ENCODE results near the gene NINL. TPM values are rescaled to one million over a fixed set of nuclear protein-coding genes. Genes with fewer than 3 reads are reported as not detected.
"Not testable (repeated sequence)": the region's sequence is repeated elsewhere in the genome, so short reads cannot be mapped to it uniquely, and the experiment has no call there.

Gene NINL
- total and polyA plus RNA-seq, 4 donors = 13.1 to 50.6 (median 31.2) TPM

DNA sequence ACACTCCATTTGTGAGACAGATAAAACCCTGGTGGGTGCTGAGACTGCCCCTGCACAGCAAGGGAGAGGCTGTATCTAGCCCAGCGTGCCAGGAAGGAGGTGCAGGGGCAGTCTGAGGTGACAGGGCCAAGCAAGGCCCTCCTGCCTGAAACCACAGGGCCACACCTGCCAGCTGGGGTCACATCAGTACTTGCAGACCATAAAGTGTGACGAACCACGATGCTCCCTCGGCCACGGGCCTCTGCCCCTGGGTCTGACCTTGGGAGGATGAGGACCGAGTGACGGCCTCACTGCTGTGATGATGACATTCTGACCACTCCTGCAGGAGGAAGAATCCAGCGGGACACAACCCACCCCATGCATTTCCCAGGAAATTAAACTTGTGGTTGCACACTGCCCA is 75.1 kb downstream of the NINL start:
- H3K4me1 ChIP-seq (ENCODE audit: control insufficient read depth, insufficient read depth, low read length) = no peaks in the 10 kb centered on the region
- 81% methylated on average over 8 of the region's 8 CpGs for WGBS (ENCODE audit: insufficient coverage)
- no peaks in the 10 kb centered on the region for H3K27me3 ChIP-seq (ENCODE audit: control insufficient read depth, insufficient read depth, low read length)
- no peak overlapping the region for H3K4me3 ChIP-seq (ENCODE audit: low read depth, low read length)
- DNase-seq (ENCODE audit: low read depth in 4 of 6, low spot score in 6 of 6) = no peak
- peaks cover 12% of the 10 kb centered on the region for H3K9me3 ChIP-seq (ENCODE audit: control insufficient read depth, insufficient read depth, low read length)
- no peak overlapping the region for H3K27ac ChIP-seq (ENCODE audit: low read depth, low read length)
- peaks cover 55% of the 10 kb centered on the region for H3K36me3 ChIP-seq (ENCODE audit: control insufficient read depth, insufficient read depth, low read length)

DNA sequence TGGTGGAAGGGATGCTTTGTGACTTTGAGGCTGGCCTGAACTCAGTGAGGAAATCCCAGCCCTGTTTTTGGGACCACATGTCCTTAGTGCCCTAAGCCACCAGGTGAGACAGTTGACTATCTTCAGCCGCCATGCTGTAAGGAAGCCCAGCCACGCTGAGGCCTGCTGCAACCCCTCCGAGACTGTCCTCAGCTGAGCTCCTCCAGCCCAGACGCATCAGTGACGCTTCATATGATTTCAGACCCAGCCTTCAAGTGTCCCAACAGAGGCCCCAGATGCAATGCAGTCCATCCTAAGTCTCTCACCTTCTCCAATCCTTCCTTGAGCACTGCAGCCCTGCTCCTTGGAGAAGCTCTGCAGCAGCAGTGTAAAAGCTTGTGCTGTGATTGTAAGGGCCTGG is 76.2 kb downstream of the NINL start:
- DNase-seq (ENCODE audit: low read depth in 4 of 6, low spot score in 6 of 6) = no peak
- peaks cover 65% of the 10 kb centered on the region for H3K36me3 ChIP-seq (ENCODE audit: control insufficient read depth, insufficient read depth, low read length)
- no peaks in the 10 kb centered on the region for H3K27me3 ChIP-seq (ENCODE audit: control insufficient read depth, insufficient read depth, low read length)
- no peak overlapping the region for H3K27ac ChIP-seq (ENCODE audit: low read depth, low read length)
- WGBS (ENCODE audit: insufficient coverage) = 98% methylated on average over 5 of the region's 5 CpGs
- H3K9me3 ChIP-seq (ENCODE audit: control insufficient read depth, insufficient read depth, low read length) = peaks cover 2% of the 10 kb centered on the region
- H3K4me3 ChIP-seq (ENCODE audit: low read depth, low read length) = no peak overlapping the region
- no peaks in the 10 kb centered on the region for H3K4me1 ChIP-seq (ENCODE audit: control insufficient read depth, insufficient read depth, low read length)

DNA sequence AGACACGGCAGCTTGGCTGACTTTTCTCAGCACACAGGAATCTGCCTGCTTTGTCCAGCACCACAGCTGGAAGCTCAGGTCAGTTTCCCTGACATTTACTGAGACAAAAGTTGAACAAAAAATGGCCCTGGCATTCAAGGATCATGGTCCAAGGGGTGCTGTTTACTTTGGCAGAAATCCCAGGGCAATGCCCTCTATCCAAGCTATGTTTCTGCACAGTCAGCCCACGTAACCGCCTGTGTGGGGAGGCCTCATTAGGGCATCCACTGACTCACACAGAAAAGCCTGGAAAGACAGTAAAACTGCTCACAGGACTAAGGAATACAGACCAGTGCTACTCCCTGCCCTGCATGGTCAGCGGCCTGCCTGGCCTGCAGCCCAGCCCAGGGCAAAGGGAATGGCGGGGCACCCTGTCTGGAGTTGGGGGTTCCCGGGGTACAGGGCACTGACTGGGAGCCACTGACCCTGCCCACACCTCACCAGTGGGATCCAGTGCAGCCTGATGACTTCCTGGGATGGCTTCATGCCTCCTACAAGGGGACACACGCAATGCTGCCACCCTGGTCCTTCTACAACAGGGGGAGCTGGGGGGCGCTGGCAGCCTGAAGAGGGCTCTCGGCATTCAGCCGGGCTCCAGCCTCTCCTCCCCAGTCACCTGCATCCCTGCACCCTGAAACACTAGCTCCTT is 77.1 kb downstream of the NINL start:
- H3K4me1 ChIP-seq (ENCODE audit: control insufficient read depth, insufficient read depth, low read length) = no peaks in the 10 kb centered on the region
- H3K36me3 ChIP-seq (ENCODE audit: control insufficient read depth, insufficient read depth, low read length) = peaks cover 68% of the 10 kb centered on the region
- 67% methylated on average over 10 of the region's 10 CpGs for WGBS (ENCODE audit: insufficient coverage)
- no peak overlapping the region for H3K4me3 ChIP-seq (ENCODE audit: low read depth, low read length)
- DNase-seq (ENCODE audit: low read depth in 4 of 6, low spot score in 6 of 6) = peak in 1 of 6 donors; percentile 44
- no peak overlapping the region for H3K27ac ChIP-seq (ENCODE audit: low read depth, low read length)
- no peaks in the 10 kb centered on the region for H3K9me3 ChIP-seq (ENCODE audit: control insufficient read depth, insufficient read depth, low read length)
- H3K27me3 ChIP-seq (ENCODE audit: control insufficient read depth, insufficient read depth, low read length) = no peaks in the 10 kb centered on the region

DNA sequence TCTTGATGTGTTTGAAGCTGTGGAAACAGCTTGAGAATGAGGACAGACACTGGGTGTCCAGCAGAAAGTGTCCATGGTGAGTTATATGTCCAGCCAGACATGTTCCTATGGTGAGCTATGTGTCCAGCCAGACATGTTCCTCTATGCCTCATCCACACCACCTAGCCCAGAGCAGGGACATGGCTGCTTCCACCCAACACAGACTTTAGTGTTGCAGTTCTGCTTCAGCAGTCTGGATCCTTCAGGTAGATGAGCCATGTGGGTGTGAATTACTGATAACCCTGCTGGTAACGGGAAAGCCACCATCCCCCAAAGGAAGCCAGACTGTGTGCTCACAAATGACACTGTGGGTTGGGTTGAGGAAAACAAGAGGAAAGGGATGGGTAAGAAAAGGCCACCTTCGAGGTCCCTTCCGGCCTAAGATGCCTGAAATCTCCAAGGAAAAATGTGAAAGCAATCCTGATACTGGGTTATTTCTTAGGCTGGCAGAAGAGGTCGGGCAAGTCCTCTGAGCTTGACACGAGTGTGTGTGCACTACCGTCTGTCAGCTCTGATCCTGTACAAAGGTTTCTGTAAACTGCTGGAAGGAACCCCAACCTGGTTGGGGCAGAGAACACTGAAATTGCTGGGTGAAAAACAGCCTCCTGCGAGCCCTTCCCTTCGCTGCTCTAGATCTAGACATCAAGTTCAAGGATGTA is 77.8 kb downstream of the NINL start:
- Histone ChIP-seq H3K4me3 (ENCODE audit: low read depth, low read length) (no peak overlapping the region), H3K4me1 (ENCODE audit: control insufficient read depth, insufficient read depth, low read length) (no peaks in the 10 kb centered on the region), H3K27me3 (ENCODE audit: control insufficient read depth, insufficient read depth, low read length) (no peaks in the 10 kb centered on the region), H3K9me3 (ENCODE audit: control insufficient read depth, insufficient read depth, low read length) (no peaks in the 10 kb centered on the region), H3K27ac (ENCODE audit: low read depth, low read length) (no peak overlapping the region), H3K36me3 (ENCODE audit: control insufficient read depth, insufficient read depth, low read length) (peaks cover 71% of the 10 kb centered on the region)
- DNase-seq (ENCODE audit: low read depth in 4 of 6, low spot score in 6 of 6) = no peak
- WGBS (ENCODE audit: insufficient coverage) = 77% methylated on average over 8 of the region's 8 CpGs

DNA sequence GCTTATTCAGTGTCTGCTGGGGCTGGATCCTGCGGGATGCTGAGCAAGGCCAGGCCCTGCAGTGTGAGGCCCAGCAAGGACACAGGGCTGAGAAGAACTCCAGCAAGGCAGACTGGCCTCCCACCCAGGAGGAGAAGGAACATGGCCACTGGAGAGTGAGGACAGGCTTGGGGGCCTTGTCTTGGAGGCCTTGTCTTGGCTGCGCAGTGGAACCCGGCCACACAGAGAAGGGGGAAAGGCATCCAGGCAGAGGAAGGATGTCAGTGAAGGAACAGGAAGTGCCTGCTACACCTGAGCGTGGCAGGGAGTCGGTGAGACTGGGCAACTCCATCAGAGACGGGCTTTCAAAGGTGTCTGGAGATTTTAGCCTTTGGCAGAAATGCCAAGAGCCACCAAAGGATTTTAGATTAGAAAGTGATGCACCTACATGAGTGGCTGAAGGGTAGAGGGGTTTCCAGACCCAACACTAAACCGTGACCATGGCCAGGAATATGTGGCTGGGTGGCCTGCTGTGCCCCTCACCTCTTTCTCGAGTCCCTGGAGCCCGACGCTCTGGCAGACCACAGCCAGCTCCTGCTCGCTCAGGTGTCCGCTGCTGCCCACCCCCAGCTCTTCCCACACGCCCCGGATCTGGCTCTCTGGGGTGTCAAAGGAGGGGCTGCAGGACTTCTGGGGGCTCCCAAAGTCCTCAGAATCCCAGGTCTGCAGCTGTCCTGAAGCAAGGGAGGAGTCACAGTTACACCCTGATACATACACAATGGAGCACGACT is 80.8 kb downstream of the NINL start:
- Histone ChIP-seq H3K4me1 (ENCODE audit: control insufficient read depth, insufficient read depth, low read length) (no peaks in the 10 kb centered on the region), H3K27me3 (ENCODE audit: control insufficient read depth, insufficient read depth, low read length) (no peaks in the 10 kb centered on the region), H3K4me3 (ENCODE audit: low read depth, low read length) (no peak overlapping the region), H3K27ac (ENCODE audit: low read depth, low read length) (no peak overlapping the region), H3K36me3 (ENCODE audit: control insufficient read depth, insufficient read depth, low read length) (peaks cover 70% of the 10 kb centered on the region), H3K9me3 (ENCODE audit: control insufficient read depth, insufficient read depth, low read length) (no peaks in the 10 kb centered on the region)
- no peak for DNase-seq (ENCODE audit: low read depth in 4 of 6, low spot score in 6 of 6)
- 97% methylated on average over 14 of the region's 15 CpGs for WGBS (ENCODE audit: insufficient coverage)

DNA sequence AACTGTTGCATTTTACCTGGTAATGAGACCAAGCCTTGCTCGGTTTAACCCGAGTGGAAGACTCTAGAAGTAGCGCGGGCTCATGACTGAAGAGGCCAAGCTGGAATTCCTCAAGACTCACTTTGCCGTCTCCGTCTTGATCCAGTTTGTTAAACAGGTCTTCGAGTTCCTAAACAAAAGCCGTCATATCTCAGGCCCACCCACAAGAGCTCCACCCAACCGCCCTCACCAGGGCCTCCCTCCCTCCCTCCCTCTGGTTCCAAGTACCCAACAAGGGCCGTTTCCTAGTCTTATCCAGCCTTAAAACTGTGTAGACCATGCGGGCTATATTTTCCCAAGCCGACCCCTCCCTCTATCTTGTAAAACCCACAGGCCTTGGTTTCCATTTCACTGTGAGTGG is 81.4 kb downstream of the NINL start:
- WGBS (ENCODE audit: insufficient coverage) = 92% methylated on average over 12 of the region's 12 CpGs
- peaks cover 70% of the 10 kb centered on the region for H3K36me3 ChIP-seq (ENCODE audit: control insufficient read depth, insufficient read depth, low read length)
- no peaks in the 10 kb centered on the region for H3K4me1 ChIP-seq (ENCODE audit: control insufficient read depth, insufficient read depth, low read length)
- H3K27ac ChIP-seq (ENCODE audit: low read depth, low read length) = no peak overlapping the region
- no peaks in the 10 kb centered on the region for H3K9me3 ChIP-seq (ENCODE audit: control insufficient read depth, insufficient read depth, low read length)
- no peak for DNase-seq (ENCODE audit: low read depth in 4 of 6, low spot score in 6 of 6)
- H3K4me3 ChIP-seq (ENCODE audit: low read depth, low read length) = no peak overlapping the region
- no peaks in the 10 kb centered on the region for H3K27me3 ChIP-seq (ENCODE audit: control insufficient read depth, insufficient read depth, low read length)

DNA sequence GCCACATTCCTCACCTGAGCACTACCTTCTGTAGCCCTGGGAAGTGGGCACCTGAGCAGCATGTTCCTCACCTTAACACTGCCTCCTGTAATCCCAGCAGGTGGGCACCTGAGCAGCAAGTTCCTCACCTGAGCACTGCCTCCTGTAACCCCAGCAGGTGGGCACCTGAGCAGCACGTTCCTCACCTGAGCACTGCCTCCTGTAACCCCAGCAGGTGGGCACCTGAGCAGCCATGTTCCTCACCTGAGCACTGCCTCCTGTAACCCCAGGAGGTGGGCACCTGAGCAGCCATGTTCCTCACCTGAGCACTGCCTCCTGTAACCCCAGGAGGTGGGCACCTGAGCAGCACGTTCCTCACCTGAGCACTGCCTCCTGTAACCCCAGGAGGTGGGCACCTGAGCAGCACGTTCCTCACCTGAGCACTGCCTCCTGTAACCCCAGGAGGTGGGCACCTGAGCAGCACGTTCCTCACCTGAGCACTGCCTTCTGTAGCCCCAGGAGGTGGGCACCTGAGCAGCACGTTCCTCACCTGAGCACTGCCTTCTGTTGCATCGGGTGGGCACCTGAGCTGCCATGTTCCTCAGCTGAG is 82.2 kb downstream of the NINL start:
- not testable (repeated sequence) for H3K4me3 ChIP-seq (ENCODE audit: low read depth, low read length); DNase-seq (ENCODE audit: low read depth in 4 of 6, low spot score in 6 of 6); H3K4me1 ChIP-seq (ENCODE audit: control insufficient read depth, insufficient read depth, low read length); H3K27me3 ChIP-seq (ENCODE audit: control insufficient read depth, insufficient read depth, low read length); H3K27ac ChIP-seq (ENCODE audit: low read depth, low read length); H3K9me3 ChIP-seq (ENCODE audit: control insufficient read depth, insufficient read depth, low read length)
- H3K36me3 ChIP-seq (ENCODE audit: control insufficient read depth, insufficient read depth, low read length) = peaks cover 70% of the 10 kb centered on the region
- 95% methylated on average over 6 of the region's 6 CpGs for WGBS (ENCODE audit: insufficient coverage)

DNA sequence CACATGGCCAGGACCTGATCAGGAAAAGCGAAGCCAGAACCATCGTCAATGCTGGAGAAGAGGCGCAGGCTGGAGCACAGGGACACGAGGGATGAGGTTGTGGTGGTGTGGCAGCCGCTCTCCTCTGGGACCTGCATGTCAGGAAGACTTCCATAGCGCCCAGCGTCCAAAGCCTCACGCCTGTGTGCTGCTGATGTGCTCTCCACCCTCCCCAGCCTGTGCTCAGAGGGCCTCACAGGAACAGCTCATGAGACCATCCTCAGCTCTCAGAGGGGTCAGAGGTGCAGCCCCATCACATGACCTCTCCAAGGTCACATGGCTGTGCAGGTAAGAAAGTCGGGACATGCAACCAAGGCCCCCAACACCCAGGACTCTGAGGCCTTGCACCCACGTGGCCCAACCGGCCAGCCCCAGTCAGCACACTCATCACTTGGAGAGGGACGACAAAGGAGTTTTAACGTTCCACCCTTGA is 84.4 kb downstream of the NINL start:
- Histone ChIP-seq H3K27ac (ENCODE audit: low read depth, low read length) (no peak overlapping the region), H3K27me3 (ENCODE audit: control insufficient read depth, insufficient read depth, low read length) (no peaks in the 10 kb centered on the region), H3K4me1 (ENCODE audit: control insufficient read depth, insufficient read depth, low read length) (no peaks in the 10 kb centered on the region), H3K9me3 (ENCODE audit: control insufficient read depth, insufficient read depth, low read length) (no peaks in the 10 kb centered on the region), H3K36me3 (ENCODE audit: control insufficient read depth, insufficient read depth, low read length) (peaks cover 85% of the 10 kb centered on the region), H3K4me3 (ENCODE audit: low read depth, low read length) (no peak overlapping the region)
- 91% methylated on average over 13 of the region's 13 CpGs for WGBS (ENCODE audit: insufficient coverage)
- DNase-seq (ENCODE audit: low read depth in 4 of 6, low spot score in 6 of 6) = no peak

DNA sequence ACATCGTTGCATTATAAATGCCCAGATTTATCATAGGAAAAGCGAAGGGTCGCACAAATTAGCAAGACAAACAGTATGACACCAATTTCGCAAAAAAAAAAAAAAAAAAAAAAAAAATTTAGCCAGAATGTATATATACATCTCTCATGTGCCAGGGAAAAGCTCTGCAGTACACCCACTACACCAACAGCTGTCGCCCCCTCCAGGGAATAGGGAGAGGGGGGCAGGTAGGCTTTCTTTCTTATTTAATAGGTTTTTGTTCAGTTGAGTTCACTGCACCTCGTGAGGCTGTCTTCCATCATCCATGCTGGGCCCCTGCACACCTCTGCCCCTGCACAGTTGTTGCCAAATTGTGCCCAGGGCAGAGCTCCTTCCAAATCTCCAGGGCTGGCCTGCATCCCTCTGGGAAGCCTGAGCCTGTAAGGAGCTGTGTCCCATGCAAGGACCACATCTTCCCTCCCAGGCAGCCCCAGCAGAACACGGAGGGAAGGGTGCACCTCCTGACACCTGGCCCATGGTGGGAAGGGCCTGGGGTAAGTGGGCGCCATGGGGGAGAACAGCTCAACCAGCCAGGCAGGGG is 85.4 kb downstream of the NINL start:
- 81% methylated on average over 3 of the region's 8 CpGs for WGBS (ENCODE audit: insufficient coverage)
- Histone ChIP-seq H3K9me3 (ENCODE audit: control insufficient read depth, insufficient read depth, low read length) (no peaks in the 10 kb centered on the region), H3K27ac (ENCODE audit: low read depth, low read length) (no peak overlapping the region), H3K4me1 (ENCODE audit: control insufficient read depth, insufficient read depth, low read length) (peaks cover 6% of the 10 kb centered on the region), H3K4me3 (ENCODE audit: low read depth, low read length) (no peak overlapping the region), H3K27me3 (ENCODE audit: control insufficient read depth, insufficient read depth, low read length) (no peaks in the 10 kb centered on the region), H3K36me3 (ENCODE audit: control insufficient read depth, insufficient read depth, low read length) (peaks cover 91% of the 10 kb centered on the region)
- no peak for DNase-seq (ENCODE audit: low read depth in 4 of 6, low spot score in 6 of 6)

Data from spinal cord (tissue), 10 donors.